ENCODE measurements around the gene ACBD6.
A peak's percentile ranks its signal among the peaks of the same experiment; 100 is the strongest.
"Not testable (repeated sequence)": the region's sequence is repeated elsewhere in the genome, so short reads cannot be mapped to it uniquely, and the experiment has no call there.

ACBD6 gene

GRCh38 chr1:180502361-180503279 lies at the start of gene ACBD6:
Gene ACBD6 (minus strand): TSS chr1:180502577. CDS start chr1:180502266, 311 bp downstream.
- peak; percentile 69 to 76 for DNase-seq (ENCODE audit: low read depth in 2 of 2)

- DNase-seq (ENCODE audit: low read depth in 2 of 2) = no peak
These were observed 49.6 kb upstream of the ACBD6 start for GRCh38 chr1:180551997-180552396.

- DNase-seq (ENCODE audit: low read depth in 2 of 2) = no peak
These were observed 47.9 kb upstream of the ACBD6 start for GRCh38 chr1:180550241-180550640.

GRCh38 chr1:180549770-180550169 lies 47.4 kb upstream of the ACBD6 start:
- not testable (repeated sequence) for DNase-seq (ENCODE audit: low read depth in 2 of 2)

- DNase-seq (ENCODE audit: low read depth in 2 of 2) = no peak
These were observed 46.4 kb upstream of the ACBD6 start for GRCh38 chr1:180548686-180549317.

- no peak for DNase-seq (ENCODE audit: low read depth in 2 of 2)
These were observed 43.6 kb upstream of the ACBD6 start for GRCh38 chr1:180545991-180546390.

- DNase-seq (ENCODE audit: low read depth in 2 of 2) = no peak
These were observed 41.7 kb upstream of the ACBD6 start for GRCh38 chr1:180544050-180544449.

GRCh38 chr1:180542838-180543145 lies 40.4 kb upstream of the ACBD6 start:
- DNase-seq (ENCODE audit: low read depth in 2 of 2) = no peak

DNA sequence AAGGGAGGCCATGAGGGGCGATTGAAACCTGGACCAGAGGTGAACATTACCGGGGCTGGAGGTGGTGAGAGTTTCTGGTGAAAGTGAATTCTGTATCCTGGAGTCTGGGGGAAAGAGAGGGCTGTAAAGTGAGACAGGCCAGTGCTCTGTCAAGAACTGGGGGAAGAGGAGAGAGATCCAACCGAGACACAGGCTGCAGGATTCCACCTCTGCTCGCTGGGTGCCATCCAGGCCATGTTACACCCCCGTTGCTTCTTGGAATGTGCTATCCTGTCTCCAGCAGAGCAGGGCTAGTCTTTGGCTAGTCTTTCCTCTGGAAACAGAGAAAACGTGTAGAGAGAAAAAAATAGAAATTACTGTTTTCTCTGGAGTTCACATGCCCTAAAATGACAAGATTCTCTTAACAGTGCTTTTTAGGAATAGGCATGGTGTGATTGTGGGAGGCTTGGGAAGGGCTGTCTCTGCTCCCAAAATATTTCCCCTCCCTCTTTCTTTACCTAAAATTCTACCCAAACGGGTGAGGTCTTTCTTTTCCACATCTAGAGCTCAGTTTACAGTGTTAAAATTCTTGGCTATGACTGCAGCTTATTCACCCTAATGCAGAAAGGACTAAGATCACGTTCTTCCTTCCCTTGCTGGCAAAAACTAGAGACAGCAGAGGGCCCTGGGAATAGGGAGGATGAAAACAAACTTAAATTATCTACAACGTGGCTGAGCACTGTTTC lies 39.9 kb upstream of the ACBD6 start:
- no peak for DNase-seq (ENCODE audit: low read depth in 2 of 2)

- no peak for DNase-seq (ENCODE audit: low read depth in 2 of 2)
These were observed 38.6 kb upstream of the ACBD6 start for GRCh38 chr1:180540697-180541594.

- DNase-seq (ENCODE audit: low read depth in 2 of 2) = no peak
These were observed 36.8 kb upstream of the ACBD6 start for GRCh38 chr1:180539136-180539535.

DNA sequence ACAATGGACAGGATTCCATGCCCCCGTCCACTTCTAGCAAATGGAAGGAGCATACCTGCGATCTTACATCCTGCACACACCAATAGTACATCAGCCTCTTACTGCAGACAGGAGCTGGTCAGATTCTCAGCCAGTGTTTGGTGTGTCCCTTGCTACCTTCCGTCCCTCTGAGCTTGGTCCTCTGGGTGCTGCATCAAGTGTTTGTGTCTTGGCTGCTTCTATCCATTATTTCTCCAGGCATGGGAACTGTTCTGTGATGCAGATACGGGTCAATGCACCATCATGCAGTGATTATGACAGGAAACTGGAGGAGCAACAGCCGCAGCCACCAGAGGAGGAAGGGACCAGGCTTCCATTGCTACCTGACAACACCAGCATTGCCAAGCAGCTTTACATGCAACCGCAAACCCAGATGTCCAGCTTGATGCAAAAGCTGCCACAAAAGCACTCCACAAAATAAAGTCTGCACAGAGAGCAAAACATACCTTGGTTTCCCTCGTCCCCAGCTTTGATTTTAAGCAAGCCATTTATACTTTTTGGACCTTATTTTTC lies 34.5 kb upstream of the ACBD6 start:
- DNase-seq (ENCODE audit: low read depth in 2 of 2) = no peak

- DNase-seq (ENCODE audit: low read depth in 2 of 2) = no peak
These were observed 33.1 kb upstream of the ACBD6 start for GRCh38 chr1:180535418-180535999.

DNA sequence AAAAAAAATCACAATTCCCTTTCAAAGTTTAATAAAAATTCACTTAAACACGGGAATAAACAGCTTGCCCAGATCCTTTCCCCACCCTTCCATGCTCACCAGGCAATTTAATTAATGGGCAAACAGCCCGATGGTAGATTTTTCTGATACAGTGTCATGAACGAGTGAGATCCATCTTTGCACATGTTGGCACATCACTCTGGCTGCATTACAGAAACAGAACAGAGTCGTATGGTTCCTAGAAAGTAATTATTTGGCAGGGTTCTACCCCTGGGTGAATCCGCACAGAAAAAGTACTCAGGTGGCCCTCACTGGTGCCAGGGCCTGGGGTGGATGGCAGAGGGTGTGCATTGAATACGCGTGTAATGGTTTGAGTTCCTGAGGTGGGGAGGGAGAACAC lies 31.8 kb upstream of the ACBD6 start:
- no peak for DNase-seq (ENCODE audit: low read depth in 2 of 2)

DNA sequence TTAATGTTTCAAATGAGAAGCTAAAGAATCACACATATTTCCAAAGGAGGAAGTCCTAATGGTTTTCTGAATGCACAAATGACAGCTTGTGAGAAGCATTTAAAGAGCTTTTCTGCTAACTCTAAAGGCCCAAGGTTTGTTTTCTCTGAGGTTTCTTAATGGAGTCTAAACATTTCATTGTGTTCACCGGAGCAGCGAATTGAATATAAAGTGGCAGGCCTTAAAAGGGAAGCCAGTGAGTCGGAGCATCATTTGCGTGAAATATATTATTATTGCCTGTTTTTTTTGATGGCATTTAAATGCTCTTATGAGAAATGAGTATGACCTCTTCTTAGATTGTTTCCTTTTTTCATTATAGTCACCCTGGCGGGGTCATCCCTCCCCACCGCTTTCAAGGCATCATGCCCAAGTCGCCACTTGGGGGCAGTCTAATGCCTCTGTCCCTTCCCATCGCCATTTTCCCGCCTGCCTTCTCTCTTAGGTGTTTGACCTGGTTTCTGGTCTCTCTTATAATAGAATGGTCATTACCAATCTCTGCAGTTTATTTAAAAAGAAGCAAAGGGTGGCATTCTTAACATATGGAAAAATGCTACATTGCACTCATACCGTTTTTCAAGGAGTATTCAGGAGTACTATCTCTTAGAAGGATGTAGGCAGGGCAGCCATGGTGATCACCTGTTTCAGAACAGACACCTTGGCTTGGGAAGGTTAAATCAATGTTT lies 31.1 kb upstream of the ACBD6 start:
- peak; percentile 14 to 19 for DNase-seq (ENCODE audit: low read depth in 2 of 2)

GRCh38 chr1:180532854-180533253 lies 30.5 kb upstream of the ACBD6 start:
- DNase-seq (ENCODE audit: low read depth in 2 of 2) = no peak

DNA sequence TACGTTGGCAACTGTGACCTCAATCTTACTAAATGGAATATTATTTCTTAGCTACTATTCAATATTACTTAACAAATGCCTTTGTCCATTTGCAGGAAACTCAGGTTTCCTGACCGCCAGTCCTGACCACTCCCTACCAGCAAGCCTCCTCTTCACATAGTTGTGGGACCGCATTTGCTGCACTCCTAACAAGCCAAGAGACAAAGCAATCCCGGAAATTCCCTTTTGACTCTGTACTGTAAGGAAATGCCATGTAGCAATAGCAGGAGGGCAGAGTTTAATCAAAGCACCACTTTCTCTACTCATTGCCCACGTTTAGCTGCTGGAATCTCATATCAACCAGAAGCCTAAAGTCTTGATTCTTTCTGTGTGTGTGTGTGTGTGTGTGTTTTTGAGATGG lies 28.1 kb upstream of the ACBD6 start:
- DNase-seq (ENCODE audit: low read depth in 2 of 2) = no peak

- no peak for DNase-seq (ENCODE audit: low read depth in 2 of 2)
These were observed 26.6 kb upstream of the ACBD6 start for GRCh38 chr1:180528868-180529470.

DNA sequence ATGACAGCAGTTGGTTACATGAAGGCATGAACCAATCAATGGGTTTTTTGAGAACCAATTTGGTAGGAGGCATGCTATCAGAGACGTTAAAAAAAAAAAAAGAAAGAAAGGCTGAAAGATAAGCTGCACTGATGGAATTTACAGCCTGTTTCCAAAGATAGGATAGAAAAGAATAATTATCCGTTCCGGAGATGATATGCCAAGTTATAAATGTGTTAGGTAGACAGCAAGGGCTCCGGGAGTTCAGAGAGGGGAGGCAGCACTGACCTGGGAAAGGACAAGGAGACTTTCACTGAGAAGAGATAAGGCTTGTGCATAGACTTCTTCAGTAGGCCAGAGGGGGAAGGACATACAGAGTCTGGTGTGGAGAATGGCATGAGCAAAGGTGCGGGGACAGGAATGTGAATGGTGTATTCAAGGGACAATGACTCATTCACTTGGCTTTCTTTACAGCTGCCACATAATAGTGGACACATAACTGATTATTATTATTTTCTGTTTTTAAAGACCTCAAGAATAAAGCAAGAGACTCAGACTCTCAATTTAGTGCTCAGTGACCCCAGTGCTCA lies 24.8 kb upstream of the ACBD6 start:
- DNase-seq (ENCODE audit: low read depth in 2 of 2) = no peak

DNA sequence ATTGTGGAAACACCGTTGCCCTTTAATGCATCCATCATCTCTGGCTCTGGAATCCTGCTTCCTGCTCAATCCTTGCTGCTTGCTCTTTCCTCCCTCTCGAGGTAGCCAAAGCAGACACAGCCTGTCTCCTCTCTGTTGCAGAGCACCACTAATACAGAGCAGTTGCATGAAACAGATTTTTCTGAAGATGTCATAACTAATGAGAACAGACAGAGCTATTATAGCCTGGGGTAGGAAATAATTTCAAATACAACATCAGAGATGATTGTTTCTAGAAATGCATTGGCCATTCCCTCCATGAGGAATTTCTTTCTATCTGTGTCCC lies 23.3 kb upstream of the ACBD6 start:
- DNase-seq (ENCODE audit: low read depth in 2 of 2) = no peak

Data from activated CD8-positive, alpha-beta memory T cell treated with anti-CD3 and anti-CD28 coated beads for 4 hours (primary cell).